Coronary artery (tissue), 2 donors: ENCODE data around the gene TBC1D23.
A peak's percentile ranks its signal among the peaks of the same experiment; 100 is the strongest.

ENCODE experiments used
- DNase-seq: peaks from one replicate; pipeline ENCODE4 v3.0.0-alpha.2; 2017; ENCODE audit warnings: low spot score
- H3K27ac ChIP-seq, 2 donors: fragments of 200-600 bp; sonication (generic); one replicate each; pipeline ENCODE4 v1.5.1; 2016 to 2019
- H3K4me3 ChIP-seq: fragments of 200-600 bp; sonication (generic); 2 replicates; pipeline ENCODE4 v1.5.1; 2016; ENCODE audit warnings: mild to moderate bottlenecking, moderate library complexity
- CTCF ChIP-seq: fragments of 200-600 bp; sonication (generic); IDR thresholded peaks from one replicate; pipeline ENCODE4 v1.5.1; 2019; ENCODE audit warnings: antibody characterized with exemption

The TBC1D23 gene

GRCh38 chr3:100260685-100261484, at the start of gene TBC1D23:
TSS of gene TBC1D23 (plus strand) at chr3:100260992. CDS start at chr3:100261019, 27 bp downstream.
- no peak for TF ChIP-seq CTCF
- Histone ChIP-seq H3K27ac (peak within 1 kb of the TSS; percentile 99), H3K4me3 (peak within 1 kb of the TSS; percentile 98)
- peak; percentile 100 for DNase-seq

- Histone ChIP-seq H3K4me3 (no peak overlapping the region), H3K27ac (no peak overlapping the region)
- no peak for DNase-seq
- TF ChIP-seq CTCF = no peak
Measured at GRCh38 chr3:100213891-100214573, 46.8 kb upstream of the TBC1D23 start.

DNA sequence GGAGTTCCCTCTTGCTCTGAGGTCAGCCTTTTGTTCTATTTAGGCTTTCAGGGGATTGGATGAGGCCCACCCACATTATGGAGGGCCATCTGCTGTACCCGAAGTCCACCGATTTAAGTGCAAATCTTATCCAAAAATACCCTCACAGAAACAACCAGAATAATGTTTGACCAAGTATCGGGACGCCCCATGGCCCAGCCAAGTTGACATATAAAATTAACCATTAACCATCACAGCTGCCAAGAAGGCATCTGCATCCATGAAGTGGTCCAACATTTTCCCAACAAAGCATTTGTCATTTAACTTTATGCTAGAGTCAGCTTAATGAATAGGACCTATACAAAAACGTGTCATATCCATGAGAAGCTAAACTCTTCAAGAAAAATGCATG, 46.2 kb upstream of the TBC1D23 start:
- H3K27ac ChIP-seq = no peak overlapping the region
- no peak overlapping the region for H3K4me3 ChIP-seq
- TF ChIP-seq CTCF = no peak
- DNase-seq = no peak

- no peak overlapping the region for H3K27ac ChIP-seq
- no peak overlapping the region for H3K4me3 ChIP-seq
- no peak for DNase-seq
- TF ChIP-seq CTCF = no peak
Measured at GRCh38 chr3:100216713-100217112, 44.1 kb upstream of the TBC1D23 start.

DNA sequence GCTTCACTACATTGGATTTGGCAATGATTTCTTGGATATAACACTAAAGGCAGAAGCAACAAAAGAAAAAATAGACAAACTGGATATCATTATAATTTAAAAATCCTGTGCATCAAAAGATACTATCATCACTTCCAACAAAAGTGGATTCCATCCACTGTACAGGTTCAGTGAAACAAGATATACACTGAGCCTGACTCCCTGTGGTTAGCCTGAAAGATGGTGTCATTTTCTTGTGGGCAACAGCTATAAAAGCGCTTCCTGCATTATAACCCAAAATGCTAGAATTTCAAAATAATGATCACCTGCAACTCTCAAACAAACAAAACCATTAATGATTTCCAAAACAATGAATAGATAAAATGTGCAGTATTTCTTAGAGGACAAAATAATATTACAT, 39.6 kb upstream of the TBC1D23 start:
- no peak overlapping the region for H3K27ac ChIP-seq
- no peak overlapping the region for H3K4me3 ChIP-seq
- DNase-seq = no peak
- no peak for TF ChIP-seq CTCF

DNA sequence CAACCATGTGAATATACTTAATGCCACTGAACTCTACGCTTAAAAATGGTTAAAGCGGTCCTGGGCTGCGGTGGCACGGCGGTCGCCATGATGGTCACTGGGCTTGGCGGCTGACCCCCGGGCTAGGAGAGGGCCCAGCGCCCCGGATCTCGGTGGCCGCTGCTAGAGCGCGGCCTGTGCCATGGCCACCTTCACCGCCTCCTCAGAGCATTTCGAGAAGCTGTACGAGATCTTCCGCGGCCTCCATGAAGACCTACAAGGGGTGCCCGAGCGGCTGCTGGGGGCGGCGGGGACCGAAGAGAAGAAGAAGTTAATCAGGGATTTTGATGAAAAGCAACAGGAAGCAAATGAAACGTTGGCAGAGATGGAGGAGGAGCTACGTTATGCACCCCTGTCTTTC, 35.6 kb upstream of the TBC1D23 start:
- no peak overlapping the region for H3K27ac ChIP-seq
- no peak for TF ChIP-seq CTCF
- no peak for DNase-seq
- H3K4me3 ChIP-seq = no peak overlapping the region

- no peak overlapping the region for H3K27ac ChIP-seq
- no peak for TF ChIP-seq CTCF
- DNase-seq = no peak
- H3K4me3 ChIP-seq = no peak overlapping the region
Measured at GRCh38 chr3:100225883-100226282, 34.9 kb upstream of the TBC1D23 start.
